ENCODE results near the gene NPEPPS.

The NPEPPS gene

GRCh38 chr17:47664624-47664941 is 133.7 kb downstream of the NPEPPS start:
- peaks cover 28% of the 10 kb centered on the region; the same call in 1 of the 2 replicates for H4K20me1 ChIP-seq (ENCODE audit: low read depth, low read length)
- H3F3A ChIP-seq (ENCODE audit: insufficient read depth) = peaks cover 41% of the 10 kb centered on the region
- peaks cover 28% of the 10 kb centered on the region for H3K79me2 ChIP-seq (ENCODE audit: insufficient read depth, low read length)

GRCh38 chr17:47665655-47666054 is 134.7 kb downstream of the NPEPPS start:
- Histone ChIP-seq H3K36me3 (ENCODE audit: low read length) (peaks cover 70% of the 10 kb centered on the region), H3F3A (ENCODE audit: insufficient read depth) (peaks cover 36% of the 10 kb centered on the region), H3K9me2 (replicated peaks; ENCODE audit: insufficient read depth, low read length) (no peaks in the 10 kb centered on the region), H3K27me3 (ENCODE audit: low read length) (no peaks in the 10 kb centered on the region), H3K4me3 (ENCODE audit: insufficient read depth, low read length, poor library complexity, severe bottlenecking) (no peak overlapping the region), H4K20me1 (ENCODE audit: low read depth, low read length) (peaks cover 26% of the 10 kb centered on the region; the same call in 1 of the 2 replicates), H3K79me2 (ENCODE audit: insufficient read depth, low read length) (peaks cover 25% of the 10 kb centered on the region), H3K4me2 (ENCODE audit: low read depth, low read length, poor library complexity, severe bottlenecking) (no peak overlapping the region), H3K9ac (ENCODE audit: low read length) (no peak overlapping the region), H2AFZ (ENCODE audit: low read depth, low read length, severe bottlenecking) (no peak overlapping the region), H3K27ac (ENCODE audit: low read depth, low read length) (no peak overlapping the region), H3K9me3 (ENCODE audit: insufficient read depth, low read length) (no peaks in the 10 kb centered on the region)
- TF ChIP-seq EZH2phosphoT487 (conservative IDR thresholded peaks at IDR 0.05; ENCODE audit: low read length) (no peak), CTCF (IDR thresholded peaks at IDR 0.05; ENCODE audit: insufficient read depth, low read length, poor library complexity, severe bottlenecking) (no peak)

More at GRCh38 chr17:47664624-47664941, 133.7 kb downstream of the NPEPPS start:
- H3K27me3 ChIP-seq (ENCODE audit: low read length) = no peaks in the 10 kb centered on the region
- no peaks in the 10 kb centered on the region for H3K9me2 ChIP-seq (replicated peaks; ENCODE audit: insufficient read depth, low read length)
- no peak overlapping the region for H2AFZ ChIP-seq (ENCODE audit: low read depth, low read length, severe bottlenecking)
- H3K4me3 ChIP-seq (ENCODE audit: insufficient read depth, low read length, poor library complexity, severe bottlenecking) = no peak overlapping the region
- H3K27ac ChIP-seq (ENCODE audit: low read depth, low read length) = no peak overlapping the region
- H3K4me2 ChIP-seq (ENCODE audit: low read depth, low read length, poor library complexity, severe bottlenecking) = no peak overlapping the region
- TF ChIP-seq EZH2phosphoT487 (conservative IDR thresholded peaks at IDR 0.05; ENCODE audit: low read length) (no peak), CTCF (IDR thresholded peaks at IDR 0.05; ENCODE audit: insufficient read depth, low read length, poor library complexity, severe bottlenecking) (no peak)
- no peaks in the 10 kb centered on the region for H3K9me3 ChIP-seq (ENCODE audit: insufficient read depth, low read length)
- H3K36me3 ChIP-seq (ENCODE audit: low read length) = peaks cover 68% of the 10 kb centered on the region
- H3K9ac ChIP-seq (ENCODE audit: low read length) = no peak overlapping the region

GRCh38 chr17:47669081-47669480 is 138.2 kb downstream of the NPEPPS start:
- no peak overlapping the region for H2AFZ ChIP-seq (ENCODE audit: low read depth, low read length, severe bottlenecking)
- H3K9ac ChIP-seq (ENCODE audit: low read length) = no peak overlapping the region
- peaks cover 76% of the 10 kb centered on the region for H3K36me3 ChIP-seq (ENCODE audit: low read length)
- no peaks in the 10 kb centered on the region for H3K27me3 ChIP-seq (ENCODE audit: low read length)
- TF ChIP-seq EZH2phosphoT487 (conservative IDR thresholded peaks at IDR 0.05; ENCODE audit: low read length) = no peak
- no peak overlapping the region for H3K4me3 ChIP-seq (ENCODE audit: insufficient read depth, low read length, poor library complexity, severe bottlenecking)
- H4K20me1 ChIP-seq (ENCODE audit: low read depth, low read length) = peaks cover 29% of the 10 kb centered on the region; the same call in 1 of the 2 replicates
- H3K4me2 ChIP-seq (ENCODE audit: low read depth, low read length, poor library complexity, severe bottlenecking) = no peak overlapping the region
- H3F3A ChIP-seq (ENCODE audit: insufficient read depth) = peaks cover 17% of the 10 kb centered on the region; the same call in 1 of the 2 replicates
- H3K9me3 ChIP-seq (ENCODE audit: insufficient read depth, low read length) = no peaks in the 10 kb centered on the region
- H3K79me2 ChIP-seq (ENCODE audit: insufficient read depth, low read length) = peaks cover 21% of the 10 kb centered on the region
- H3K9me2 ChIP-seq (replicated peaks; ENCODE audit: insufficient read depth, low read length) = no peaks in the 10 kb centered on the region
- no peak overlapping the region for H3K27ac ChIP-seq (ENCODE audit: low read depth, low read length)

- Histone ChIP-seq H2AFZ (ENCODE audit: low read depth, low read length, severe bottlenecking) (no peak overlapping the region), H4K20me1 (ENCODE audit: low read depth, low read length) (peaks cover 28% of the 10 kb centered on the region; the same call in 1 of the 2 replicates), H3K79me2 (ENCODE audit: insufficient read depth, low read length) (peaks cover 14% of the 10 kb centered on the region), H3F3A (ENCODE audit: insufficient read depth) (peaks cover 17% of the 10 kb centered on the region; the same call in 1 of the 2 replicates), H3K9me2 (replicated peaks; ENCODE audit: insufficient read depth, low read length) (no peaks in the 10 kb centered on the region), H3K4me3 (ENCODE audit: insufficient read depth, low read length, poor library complexity, severe bottlenecking) (no peak overlapping the region), H3K36me3 (ENCODE audit: low read length) (peaks cover 77% of the 10 kb centered on the region), H3K27me3 (ENCODE audit: low read length) (no peaks in the 10 kb centered on the region), H3K4me2 (ENCODE audit: low read depth, low read length, poor library complexity, severe bottlenecking) (no peak overlapping the region), H3K27ac (ENCODE audit: low read depth, low read length) (no peak overlapping the region), H3K9ac (ENCODE audit: low read length) (no peak overlapping the region), H3K9me3 (ENCODE audit: insufficient read depth, low read length) (no peaks in the 10 kb centered on the region)
- TF ChIP-seq CTCF (IDR thresholded peaks at IDR 0.05; ENCODE audit: insufficient read depth, low read length, poor library complexity, severe bottlenecking) (no peak), EZH2phosphoT487 (conservative IDR thresholded peaks at IDR 0.05; ENCODE audit: low read length) (no peak)
These were observed 139.2 kb downstream of the NPEPPS start for GRCh38 chr17:47670064-47670463.

Data from SU-DHL-6 (cell line).